Activated CD8-positive, alpha-beta memory T cell treated with anti-CD3 and anti-CD28 coated beads for 4 hours (primary cell): ENCODE results near the gene CBR3.

Experiments
- DNase-seq, 2 donors: peaks; one replicate each; pipeline ENCODE4 v3.0.0-alpha.2; 2020; ENCODE audit warnings: low read depth in 2 of 2

Gene CBR3

DNA sequence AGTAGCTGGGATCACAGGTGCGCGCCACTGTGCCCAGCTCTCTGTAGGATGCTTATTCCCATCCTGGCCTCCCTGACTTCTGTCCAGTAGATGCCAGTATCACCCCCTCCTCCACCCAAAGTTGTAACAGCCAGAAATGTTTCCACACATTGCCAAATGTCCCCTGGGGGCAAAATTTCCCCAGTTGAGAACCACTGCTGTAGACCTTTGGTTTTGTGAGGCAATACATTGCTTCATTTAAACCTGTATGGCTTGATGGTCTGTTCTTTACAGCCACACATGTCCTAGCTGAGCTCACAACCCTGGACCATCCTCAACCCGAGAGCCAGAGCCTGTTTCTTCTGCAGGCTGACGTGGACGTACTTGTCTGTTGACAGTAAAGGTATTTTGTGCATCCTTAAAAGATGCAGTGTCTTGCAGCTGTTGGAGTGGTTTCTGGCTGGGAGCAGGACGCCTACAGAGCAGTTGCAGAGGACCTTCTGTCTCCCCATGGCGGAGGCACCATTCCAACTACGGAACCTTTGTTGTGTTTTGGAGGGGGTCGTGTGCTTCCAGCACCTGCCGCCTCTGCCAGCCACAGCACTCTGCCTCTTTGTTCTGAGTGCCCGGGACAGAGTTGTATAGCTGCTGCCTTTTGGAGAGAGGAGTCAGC lies 48.4 kb downstream of the CBR3 start:
- DNase-seq = no peak

DNA sequence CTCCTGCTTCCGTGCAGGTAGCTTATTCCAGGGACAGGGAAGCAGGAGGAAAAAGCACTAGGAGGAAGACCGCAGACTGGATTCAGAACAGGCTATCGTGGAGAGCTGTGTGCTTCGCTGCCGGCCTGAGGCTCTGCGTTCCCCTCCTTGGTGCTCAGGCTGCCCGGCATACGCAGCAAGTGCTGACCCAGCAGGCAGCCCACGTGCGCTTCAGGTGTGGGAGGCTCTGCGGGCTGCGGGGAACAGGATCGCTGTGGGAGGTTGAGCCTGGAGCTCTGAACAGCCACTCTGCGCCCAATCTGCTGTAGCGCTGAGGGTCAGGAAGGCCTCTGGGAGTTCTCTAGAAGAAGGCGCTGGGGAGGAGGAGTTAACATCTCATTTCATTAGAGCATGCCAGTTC lies 49.7 kb downstream of the CBR3 start:
- no peak for DNase-seq

DNA sequence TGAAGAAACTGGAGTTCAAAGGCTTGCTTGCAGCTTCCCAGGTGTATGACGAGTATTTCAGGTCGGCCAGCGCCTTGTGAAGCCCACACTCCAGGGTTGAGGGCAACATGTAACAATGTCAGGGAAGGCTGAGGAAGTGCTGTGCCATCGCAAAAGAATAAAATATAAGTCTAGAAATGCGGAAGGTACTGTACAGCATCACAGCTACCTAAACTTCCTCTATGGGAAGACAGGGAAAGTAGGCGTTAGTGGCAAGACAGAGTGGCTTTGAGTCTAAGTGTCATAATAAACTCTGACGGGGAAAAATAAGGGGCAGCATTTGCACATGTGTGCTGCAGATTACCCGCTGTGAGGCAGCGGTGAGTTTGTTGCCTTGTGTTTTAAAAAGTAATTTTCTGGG lies 50.6 kb downstream of the CBR3 start:
- no peak for DNase-seq

DNA sequence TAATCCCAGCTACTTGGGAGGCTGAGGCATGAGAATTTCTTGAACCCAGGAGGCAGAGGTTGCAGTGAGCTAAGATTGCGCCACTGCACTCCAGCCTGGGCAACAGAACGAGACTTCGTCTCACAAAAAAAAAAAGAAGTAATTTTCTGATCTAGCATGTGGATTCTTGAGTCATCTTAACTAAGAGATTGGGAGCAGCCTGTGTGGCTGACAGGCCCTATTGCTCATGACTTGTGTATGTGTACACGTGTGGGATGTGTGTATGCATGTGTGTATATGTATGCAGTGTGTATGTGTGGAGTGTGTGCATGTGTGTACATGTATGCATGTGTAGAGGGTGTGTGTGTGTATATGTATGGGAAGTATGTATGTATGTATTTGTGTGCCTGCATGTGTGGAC lies 51.2 kb downstream of the CBR3 start:
- no peak for DNase-seq

DNA sequence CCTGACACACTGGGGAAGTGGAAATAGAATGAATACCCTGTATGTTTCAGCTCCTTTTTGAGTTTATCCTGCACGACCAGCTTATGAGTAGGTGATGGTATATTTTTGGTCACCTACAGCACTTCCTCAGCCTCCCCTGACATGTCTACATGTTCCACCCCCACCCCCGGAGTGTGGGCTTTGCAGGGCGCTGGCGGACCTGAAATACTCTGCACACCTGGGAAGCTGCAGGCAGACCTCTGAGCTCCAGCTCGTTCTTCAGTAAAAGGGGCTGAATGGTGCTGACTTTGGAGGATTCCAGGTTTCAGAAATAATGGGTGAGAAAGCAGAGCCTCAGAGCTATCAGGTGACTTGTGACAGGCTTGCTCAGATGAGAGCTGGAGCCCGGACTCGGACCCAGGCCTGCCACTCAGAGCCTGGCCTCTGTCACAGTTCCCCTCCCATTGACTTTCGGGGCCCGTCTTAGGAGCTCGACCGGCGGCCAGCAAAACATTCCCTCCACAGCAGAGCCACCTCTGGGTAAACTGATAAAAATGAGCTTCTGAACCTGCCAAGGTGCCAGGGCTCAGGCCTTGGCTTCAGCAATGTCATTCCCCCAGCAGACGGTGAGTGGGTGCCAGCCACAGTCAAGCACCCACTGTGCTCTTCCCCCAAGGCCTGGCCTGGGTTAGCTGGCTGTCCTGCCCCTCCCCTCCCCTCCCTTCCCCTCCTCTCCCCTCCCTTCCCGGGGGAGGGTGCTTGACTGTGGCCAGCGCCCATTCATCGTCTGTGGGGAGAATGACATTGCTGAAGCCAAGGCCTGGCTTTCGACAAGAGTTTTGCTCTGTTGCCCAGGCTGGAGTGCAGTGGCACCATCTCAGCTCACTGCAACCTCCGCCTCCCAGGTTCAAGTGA lies 51.9 kb downstream of the CBR3 start:
- DNase-seq = no peak

DNA sequence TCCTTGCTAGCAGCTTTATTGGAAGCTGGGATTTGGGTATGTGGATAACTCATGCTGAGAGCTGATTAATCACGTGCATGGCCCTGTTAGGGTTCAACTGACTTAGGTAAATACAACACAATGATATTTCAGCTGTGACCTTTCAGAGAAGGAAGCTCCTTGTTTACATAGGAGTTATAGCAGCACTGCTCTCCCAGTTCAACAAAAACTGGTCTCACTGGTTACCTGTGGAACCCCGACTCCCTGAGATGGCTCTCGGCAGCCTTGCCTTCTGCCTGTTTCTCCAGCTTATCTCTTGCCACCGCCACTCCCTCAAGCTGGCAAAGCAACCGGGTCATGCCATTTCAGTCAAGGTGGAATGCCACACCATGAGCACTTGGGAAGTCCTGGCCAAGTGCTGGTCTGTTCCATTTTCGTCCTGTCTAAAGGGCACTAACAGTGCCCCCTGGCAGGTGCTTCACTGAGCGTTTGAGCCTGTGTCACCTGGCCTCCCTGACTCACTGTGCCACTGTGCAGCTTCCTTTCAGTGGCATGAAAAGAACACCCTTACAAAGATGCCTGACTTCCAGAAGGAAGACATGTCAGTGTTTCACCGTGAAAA lies 53.3 kb downstream of the CBR3 start:
- no peak for DNase-seq

DNA sequence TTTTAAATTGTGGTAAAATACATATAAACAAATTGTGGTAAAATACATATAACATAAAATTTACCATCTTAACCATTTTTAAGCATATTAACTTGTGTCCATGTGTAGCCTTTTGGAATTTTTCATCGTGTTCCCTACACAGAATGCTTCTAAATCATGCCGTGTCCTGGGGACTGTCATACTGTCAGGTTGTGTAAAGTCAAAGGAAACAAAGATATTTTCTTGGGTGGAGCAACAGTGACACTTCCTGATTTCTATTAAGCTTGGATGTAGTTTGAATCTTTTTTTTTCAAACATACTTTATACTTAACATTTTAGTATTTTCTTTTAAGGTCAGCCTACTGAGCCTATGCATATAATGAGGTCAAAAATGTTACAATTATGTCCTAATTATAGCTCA lies 54.1 kb downstream of the CBR3 start:
- DNase-seq = no peak

DNA sequence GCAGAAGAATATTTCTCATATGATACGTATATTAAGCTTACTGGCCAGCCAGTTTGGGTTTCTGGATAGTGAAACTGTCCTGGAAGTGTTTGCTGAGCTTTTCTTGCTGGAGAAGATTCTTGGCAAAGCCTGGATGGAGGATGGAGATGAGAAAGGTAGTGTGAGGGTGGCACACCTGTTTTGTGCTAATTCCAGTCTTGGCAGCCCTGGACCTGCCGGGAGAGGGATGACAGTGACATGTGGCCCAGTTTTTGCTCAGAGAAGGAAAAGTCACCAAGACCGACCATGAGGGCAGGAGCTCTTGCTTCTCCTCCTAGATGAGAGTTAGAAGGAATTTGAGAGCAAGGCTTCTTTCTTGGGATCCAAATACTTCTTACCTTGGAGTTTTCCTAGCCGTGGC lies 55.9 kb downstream of the CBR3 start:
- no peak for DNase-seq

DNA sequence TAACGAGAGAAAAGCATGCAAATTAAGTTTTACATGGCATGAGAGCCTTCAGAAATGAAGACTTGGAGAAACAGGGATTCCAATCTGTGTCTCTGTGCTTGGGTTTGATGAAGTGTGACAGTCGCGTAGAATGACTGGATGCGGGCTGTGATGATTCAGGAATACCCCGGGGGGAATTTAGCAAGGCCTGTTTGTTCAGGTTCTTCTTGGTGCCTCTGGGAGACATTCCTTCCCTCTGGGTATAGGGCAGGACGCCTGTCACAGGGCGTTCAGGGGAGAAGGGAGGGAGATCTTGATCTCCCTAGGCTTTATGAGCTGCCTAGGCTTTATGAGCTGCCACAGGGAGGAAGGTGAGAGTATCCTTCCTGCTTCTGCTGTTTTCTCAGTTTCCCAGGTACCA lies 58.3 kb downstream of the CBR3 start:
- DNase-seq = no peak

DNA sequence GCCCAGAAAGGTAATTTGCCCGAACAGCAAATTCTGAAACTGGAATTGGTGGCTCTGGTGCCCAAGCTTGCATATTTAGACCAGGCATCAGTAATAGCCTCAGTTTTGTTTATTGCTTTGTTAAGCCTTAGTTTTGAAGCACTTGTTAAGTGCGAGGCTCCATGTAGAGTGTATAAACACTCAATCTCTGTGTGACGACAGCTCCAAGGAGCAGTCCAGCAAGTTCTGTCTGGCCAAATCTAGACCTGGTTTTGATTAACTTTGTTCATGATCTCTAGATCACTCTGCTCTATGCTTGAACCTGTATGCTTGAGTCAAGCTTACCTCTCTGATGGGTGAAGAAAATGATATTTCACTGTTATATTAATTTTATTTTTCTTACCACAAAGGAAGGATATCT lies 59.1 kb downstream of the CBR3 start:
- no peak for DNase-seq

DNA sequence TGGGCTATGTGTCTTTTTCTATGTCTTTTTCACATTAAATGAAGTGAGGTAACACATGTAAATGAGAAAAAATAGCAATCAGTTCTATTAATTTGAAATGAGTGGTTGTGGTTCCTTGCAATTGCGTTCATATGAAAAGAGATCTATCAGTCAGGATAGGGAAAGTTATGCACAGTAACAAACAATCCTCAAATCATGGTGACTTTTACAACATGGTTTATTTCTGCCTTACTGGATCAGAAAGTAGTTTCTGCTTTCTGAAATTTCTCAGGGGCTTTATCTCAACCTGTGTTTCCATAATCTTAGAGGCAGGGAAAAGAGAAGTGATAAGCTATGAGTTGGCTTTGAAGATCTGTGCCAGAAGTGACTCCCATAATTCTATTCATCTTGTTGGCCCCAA lies 60.7 kb downstream of the CBR3 start:
- no peak for DNase-seq
